GM12874 (cell line): ENCODE measurements around the gene ZDHHC1.

Experiments
- CTCF ChIP-seq: IDR thresholded peaks from 2 replicates; pipeline ENCODE4 v1.5.1; 2011; ENCODE audit warnings: low read depth, mild to moderate bottlenecking, control low read depth, low read length, moderate library complexity; ENCODE audit not compliant: insufficient read depth

The ZDHHC1 gene

GRCh38 chr16:67460961-67461360 is 44.7 kb upstream of the ZDHHC1 start:
- no peak for TF ChIP-seq CTCF

- no peak for TF ChIP-seq CTCF
These were observed 43.9 kb upstream of the ZDHHC1 start for GRCh38 chr16:67460168-67460567.

- no peak for TF ChIP-seq CTCF
These were observed 43.5 kb upstream of the ZDHHC1 start for GRCh38 chr16:67459861-67460150.

GRCh38 chr16:67459066-67459860 is 43.0 kb upstream of the ZDHHC1 start:
- no peak for TF ChIP-seq CTCF

GRCh38 chr16:67458121-67458641 is 41.9 kb upstream of the ZDHHC1 start:
- no peak for TF ChIP-seq CTCF

GRCh38 chr16:67457611-67458010 is 41.3 kb upstream of the ZDHHC1 start:
- no peak for TF ChIP-seq CTCF

GRCh38 chr16:67456391-67457081 is 40.3 kb upstream of the ZDHHC1 start:
- peak; percentile 38 for TF ChIP-seq CTCF
